ENCODE data around the gene CCND2.
A peak's percentile ranks its signal among the peaks of the same experiment; 100 is the strongest.

The CCND2 gene

GRCh38 chr12:4257442-4257841 is 16.1 kb upstream of the CCND2 start:
- no peak for DNase-seq

- no peak for DNase-seq
Measured at GRCh38 chr12:4259099-4259498, 14.5 kb upstream of the CCND2 start.

- no peak for DNase-seq
Measured at GRCh38 chr12:4261655-4262054, 11.9 kb upstream of the CCND2 start.

- no peak for DNase-seq
Measured at GRCh38 chr12:4265280-4265679, 8.3 kb upstream of the CCND2 start.

- no peak for DNase-seq
Measured at GRCh38 chr12:4266990-4267389, 6.6 kb upstream of the CCND2 start.

- no peak for DNase-seq
Measured at GRCh38 chr12:4267704-4268328, 5.7 kb upstream of the CCND2 start.

GRCh38 chr12:4268329-4269181 is 5.0 kb upstream of the CCND2 start:
- no peak for DNase-seq

GRCh38 chr12:4269279-4269991 is 4.1 kb upstream of the CCND2 start:
- peak; percentile 63 for DNase-seq

GRCh38 chr12:4270016-4270830 is 3.3 kb upstream of the CCND2 start:
- no peak for DNase-seq

GRCh38 chr12:4270831-4271716 is 2.5 kb upstream of the CCND2 start:
- no peak for DNase-seq

GRCh38 chr12:4271717-4272423 is 1.7 kb upstream of the CCND2 start:
- peak; percentile 32 for DNase-seq

GRCh38 chr12:4272424-4273272 is 914 bp upstream of the CCND2 start:
- DNase-seq, result no peak

GRCh38 chr12:4273273-4273651 is 300 bp upstream of the CCND2 start:
- DNase-seq, result no peak

GRCh38 chr12:4274396-4275015 is 944 bp downstream of the CCND2 start:
- no peak for DNase-seq

GRCh38 chr12:4275016-4275869 is 1.7 kb downstream of the CCND2 start:
- DNase-seq, result no peak

- DNase-seq, result no peak
Measured at GRCh38 chr12:4275870-4276301, 2.3 kb downstream of the CCND2 start.

GRCh38 chr12:4276524-4277204 is 3.1 kb downstream of the CCND2 start:
- peak; percentile 88 for DNase-seq

- DNase-seq, result no peak
Measured at GRCh38 chr12:4277205-4277543, 3.6 kb downstream of the CCND2 start.
